ENCODE data around the gene MEMO1. TPM values are rescaled to one million over a fixed set of nuclear protein-coding genes. Genes with fewer than 3 reads are reported as not detected.
"Not testable (repeated sequence)": the region's sequence is repeated elsewhere in the genome, so short reads cannot be mapped to it uniquely, and the experiment has no call there.

Gene MEMO1
- total and polyA plus RNA-seq, 8 donors: 3.5 to 33.8 (median 25.6) TPM

DNA sequence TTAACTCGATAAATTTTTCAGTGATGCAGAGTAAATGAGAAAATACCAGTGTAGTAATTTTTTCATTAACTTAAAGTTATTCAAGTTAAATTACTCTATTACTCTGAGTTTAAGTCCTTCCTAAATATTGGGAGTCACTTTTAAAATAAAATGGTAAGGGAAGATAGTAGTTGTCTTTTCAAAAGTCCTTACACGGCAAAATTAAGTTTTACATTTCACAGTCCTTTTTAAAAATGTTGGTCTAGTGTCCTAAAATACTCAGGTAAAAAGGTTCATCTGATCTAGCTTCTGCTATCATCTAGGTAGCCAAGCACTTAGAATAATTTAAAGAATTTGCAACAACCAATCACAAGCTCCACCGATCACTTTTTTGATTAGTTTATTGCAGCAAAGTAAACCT, 146.9 kb downstream of the MEMO1 start:
- TF ChIP-seq POLR2A (IDR thresholded peaks at IDR 0.05) (no peak), EP300 (IDR thresholded peaks at IDR 0.05) (no peak), POLR2AphosphoS5 (IDR thresholded peaks at IDR 0.05) (no peak)
- TF ChIP-seq, protein P1, sequence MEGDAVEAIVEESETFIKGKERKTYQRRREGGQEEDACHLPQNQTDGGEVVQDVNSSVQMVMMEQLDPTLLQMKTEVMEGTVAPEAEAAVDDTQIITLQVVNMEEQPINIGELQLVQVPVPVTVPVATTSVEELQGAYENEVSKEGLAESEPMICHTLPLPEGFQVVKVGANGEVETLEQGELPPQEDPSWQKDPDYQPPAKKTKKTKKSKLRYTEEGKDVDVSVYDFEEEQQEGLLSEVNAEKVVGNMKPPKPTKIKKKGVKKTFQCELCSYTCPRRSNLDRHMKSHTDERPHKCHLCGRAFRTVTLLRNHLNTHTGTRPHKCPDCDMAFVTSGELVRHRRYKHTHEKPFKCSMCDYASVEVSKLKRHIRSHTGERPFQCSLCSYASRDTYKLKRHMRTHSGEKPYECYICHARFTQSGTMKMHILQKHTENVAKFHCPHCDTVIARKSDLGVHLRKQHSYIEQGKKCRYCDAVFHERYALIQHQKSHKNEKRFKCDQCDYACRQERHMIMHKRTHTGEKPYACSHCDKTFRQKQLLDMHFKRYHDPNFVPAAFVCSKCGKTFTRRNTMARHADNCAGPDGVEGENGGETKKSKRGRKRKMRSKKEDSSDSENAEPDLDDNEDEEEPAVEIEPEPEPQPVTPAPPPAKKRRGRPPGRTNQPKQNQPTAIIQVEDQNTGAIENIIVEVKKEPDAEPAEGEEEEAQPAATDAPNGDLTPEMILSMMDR (IDR thresholded peaks at IDR 0.05): no peak

DNA sequence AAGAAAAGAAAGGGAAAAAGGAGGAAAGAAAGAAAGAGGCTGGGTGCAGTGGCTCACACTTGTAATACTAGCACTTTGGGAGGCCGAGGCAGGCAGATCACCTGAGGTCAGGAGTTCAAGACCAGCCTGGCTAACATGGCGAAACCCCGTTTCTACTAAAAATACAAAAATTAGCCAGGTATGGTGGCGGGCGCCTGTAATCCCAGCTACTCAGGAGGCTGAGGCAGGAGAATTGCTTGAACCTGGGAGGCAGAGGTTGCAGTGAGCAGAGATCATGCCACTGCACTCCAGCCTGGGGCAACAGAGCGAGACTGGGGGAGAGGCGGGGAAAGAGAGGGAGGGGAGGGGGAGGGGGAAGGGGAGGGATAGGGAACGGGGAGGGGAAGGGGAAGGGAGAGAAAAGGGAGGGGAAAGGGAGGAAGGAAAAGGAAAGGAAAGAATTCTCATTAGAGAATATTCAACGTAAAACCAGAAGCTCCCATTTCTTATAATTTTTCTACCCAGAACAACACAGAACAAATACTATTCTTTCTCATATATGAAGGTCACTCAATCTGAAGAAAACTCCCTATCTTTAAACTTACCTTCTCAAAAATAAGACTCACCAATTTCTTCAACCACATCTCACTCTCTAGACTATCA, 147.7 kb downstream of the MEMO1 start:
- DNase-seq; H3K9me3 ChIP-seq; H3K4me3 ChIP-seq; H3K4me1 ChIP-seq; H3K27ac ChIP-seq; H3K27me3 ChIP-seq; intact Hi-C loops (cut with DNase I; ENCODE audit: low total_unique reads): not testable (repeated sequence)
- 91 to 97% (median 94%) methylated on average over 7 to 9 of the region's 9 CpGs for WGBS, 5 donors
- peaks cover 0 to 12% (median 0%) of the 10 kb centered on the region in 4 donors for H3K36me3 ChIP-seq

More for the DNA sequence above, 146.9 kb downstream of the MEMO1 start:
- WGBS, 5 donors: 96 to 100% (median 99%) methylated on average over 3 of the region's 3 CpGs
- intact Hi-C loops (cut with DNase I; ENCODE audit: low total_unique reads): no loop called here
- Histone ChIP-seq H3K36me3 (peaks cover 0 to 12% (median 0%) of the 10 kb centered on the region in 4 donors), H3K4me1 (no peaks in the 10 kb centered on the region), H3K4me3 (no peak overlapping the region), H3K27me3 (no peaks in the 10 kb centered on the region), H3K9me3 (no peaks in the 10 kb centered on the region), H3K27ac (no peak overlapping the region)
- DNase-seq: no peak

DNA sequence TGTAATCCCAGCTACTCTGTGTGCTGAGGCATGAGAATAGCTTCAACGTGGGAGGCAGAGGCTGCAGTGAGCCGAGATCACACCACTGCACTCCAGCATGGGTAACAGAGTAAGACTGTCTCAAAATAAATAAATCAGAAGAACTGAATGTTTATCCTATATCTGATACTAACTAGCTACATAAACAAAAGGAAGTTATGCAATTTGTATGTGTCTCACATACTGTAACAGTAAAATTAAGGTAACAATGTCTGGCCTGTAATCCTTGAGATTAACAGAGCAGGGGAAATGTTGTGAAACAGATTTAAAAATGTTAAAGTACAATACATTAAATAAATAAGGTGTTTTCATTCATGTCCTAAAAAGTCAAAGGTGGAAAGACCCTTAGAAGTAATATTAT, 150.8 kb downstream of the MEMO1 start:
- TF ChIP-seq POLR2A (IDR thresholded peaks at IDR 0.05) (no peak), EP300 (IDR thresholded peaks at IDR 0.05) (no peak), POLR2AphosphoS5 (IDR thresholded peaks at IDR 0.05) (no peak)
- TF ChIP-seq, protein P1 (IDR thresholded peaks at IDR 0.05): no peak
- intact Hi-C loops (cut with DNase I; ENCODE audit: low total_unique reads): no loop called here
- H3K9me3 ChIP-seq: no peaks in the 10 kb centered on the region
- H3K27me3 ChIP-seq: no peaks in the 10 kb centered on the region
- no peak for DNase-seq
- no peak overlapping the region for H3K4me3 ChIP-seq
- H3K4me1 ChIP-seq: no peaks in the 10 kb centered on the region
- H3K36me3 ChIP-seq: peaks cover 0 to 12% (median 0%) of the 10 kb centered on the region in 4 donors
- WGBS, 5 donors: 51 to 80% (median 72%) methylated on average over 2 of the region's 2 CpGs
- H3K27ac ChIP-seq: no peak overlapping the region

DNA sequence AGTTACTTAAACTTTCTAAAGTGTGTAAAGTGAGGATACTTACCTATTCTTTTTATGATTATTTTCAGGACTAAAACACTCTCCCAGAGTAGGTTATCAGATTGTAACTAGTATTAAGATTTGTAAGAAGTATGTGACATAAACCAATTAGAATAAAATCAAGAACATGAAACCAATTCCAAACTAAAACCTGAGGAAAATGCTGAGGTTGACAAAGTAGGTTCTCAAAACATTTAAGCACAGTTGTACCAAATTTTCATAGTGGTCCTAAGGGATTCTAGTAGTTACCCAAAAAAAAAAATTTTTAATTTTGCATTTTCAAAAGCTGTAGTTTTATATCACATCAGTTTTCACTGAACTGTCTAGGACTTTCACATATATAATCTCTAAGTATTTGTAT, 157.3 kb downstream of the MEMO1 start:
- no peak for DNase-seq
- intact Hi-C loops (cut with DNase I; ENCODE audit: low total_unique reads): no loop called here
- TF ChIP-seq POLR2A (IDR thresholded peaks at IDR 0.05) (no peak), POLR2AphosphoS5 (IDR thresholded peaks at IDR 0.05) (no peak), EP300 (IDR thresholded peaks at IDR 0.05) (no peak)
- TF ChIP-seq, protein P1 (IDR thresholded peaks at IDR 0.05): no peak

DNA sequence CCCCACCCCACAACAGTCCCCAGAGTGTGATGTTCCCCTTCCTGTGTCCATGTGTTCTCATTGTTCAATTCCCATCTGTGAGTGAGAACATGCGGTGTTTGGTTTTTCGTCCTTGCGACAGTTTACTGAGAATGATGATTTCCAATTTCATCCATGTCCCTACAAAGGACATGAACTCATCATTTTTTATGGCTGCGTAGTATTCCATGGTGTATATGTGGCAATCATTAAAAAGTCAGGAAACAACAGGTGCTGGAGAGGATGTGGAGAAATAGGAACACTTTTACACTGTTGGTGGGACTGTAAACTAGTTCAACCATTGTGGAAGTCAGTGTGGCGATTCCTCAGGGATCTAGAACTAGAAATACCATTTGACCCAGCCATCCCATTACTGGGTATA, 168.7 kb downstream of the MEMO1 start:
- H3K36me3 ChIP-seq; H3K27ac ChIP-seq; H3K4me1 ChIP-seq; DNase-seq; H3K9me3 ChIP-seq; intact Hi-C loops (cut with DNase I; ENCODE audit: low total_unique reads); H3K4me3 ChIP-seq; H3K27me3 ChIP-seq: not testable (repeated sequence)
- WGBS, 5 donors: 75 to 100% (median 97%) methylated on average over 4 of the region's 5 CpGs

More for the DNA sequence above, 157.3 kb downstream of the MEMO1 start:
- Histone ChIP-seq H3K27me3 (no peaks in the 10 kb centered on the region), H3K27ac (no peak overlapping the region), H3K4me3 (no peak overlapping the region), H3K4me1 (no peaks in the 10 kb centered on the region), H3K36me3 (no peaks in the 10 kb centered on the region), H3K9me3 (no peaks in the 10 kb centered on the region)
